ENCODE results near the gene PTPRG. TPM values are rescaled to one million over a fixed set of nuclear protein-coding genes. Genes with fewer than 3 reads are reported as not detected.

PTPRG gene
- total RNA-seq, 2 experiments from 2014 or later = 0.13 to 0.70 TPM

DNA sequence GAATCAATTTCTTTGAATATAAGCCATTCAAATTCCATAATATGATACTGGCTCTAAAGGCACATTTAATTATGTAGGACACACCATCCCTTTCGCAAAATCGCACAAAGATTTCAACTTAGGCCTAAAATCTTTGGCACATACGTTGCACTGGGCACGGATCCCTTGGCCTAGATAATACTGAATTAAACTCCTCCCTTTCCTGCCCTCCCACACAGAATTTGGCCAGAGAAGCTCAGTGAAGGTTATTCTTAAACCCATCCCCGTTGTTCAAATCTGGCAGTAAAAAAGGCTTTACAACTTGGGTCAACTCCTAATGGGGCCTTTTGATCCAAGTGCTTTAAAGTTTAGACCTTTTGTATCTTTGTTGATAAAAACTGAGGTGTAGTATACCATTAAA, 247.2 kb downstream of the PTPRG start:
- ChIA-PET CTCF (ENCODE audit: unreplicated experiment) (no interaction called here), POLR2A (no interaction called here)
- no peak overlapping the region for H3K4me3 ChIP-seq (ENCODE audit: low read depth, low read length, poor library complexity, severe bottlenecking)
- H3K4me1 ChIP-seq (ENCODE audit: insufficient read depth, low read length, poor library complexity, severe bottlenecking) = no peaks in the 10 kb centered on the region
- no peak for DNase-seq (ENCODE audit: low spot score)
- H3K4me2 ChIP-seq (ENCODE audit: low read length) = no peak overlapping the region
- H3K9me3 ChIP-seq (ENCODE audit: low read length) = no peaks in the 10 kb centered on the region
- no peaks in the 10 kb centered on the region for H4K20me1 ChIP-seq (ENCODE audit: insufficient read depth, low read length)
- TF ChIP-seq, protein P1, sequence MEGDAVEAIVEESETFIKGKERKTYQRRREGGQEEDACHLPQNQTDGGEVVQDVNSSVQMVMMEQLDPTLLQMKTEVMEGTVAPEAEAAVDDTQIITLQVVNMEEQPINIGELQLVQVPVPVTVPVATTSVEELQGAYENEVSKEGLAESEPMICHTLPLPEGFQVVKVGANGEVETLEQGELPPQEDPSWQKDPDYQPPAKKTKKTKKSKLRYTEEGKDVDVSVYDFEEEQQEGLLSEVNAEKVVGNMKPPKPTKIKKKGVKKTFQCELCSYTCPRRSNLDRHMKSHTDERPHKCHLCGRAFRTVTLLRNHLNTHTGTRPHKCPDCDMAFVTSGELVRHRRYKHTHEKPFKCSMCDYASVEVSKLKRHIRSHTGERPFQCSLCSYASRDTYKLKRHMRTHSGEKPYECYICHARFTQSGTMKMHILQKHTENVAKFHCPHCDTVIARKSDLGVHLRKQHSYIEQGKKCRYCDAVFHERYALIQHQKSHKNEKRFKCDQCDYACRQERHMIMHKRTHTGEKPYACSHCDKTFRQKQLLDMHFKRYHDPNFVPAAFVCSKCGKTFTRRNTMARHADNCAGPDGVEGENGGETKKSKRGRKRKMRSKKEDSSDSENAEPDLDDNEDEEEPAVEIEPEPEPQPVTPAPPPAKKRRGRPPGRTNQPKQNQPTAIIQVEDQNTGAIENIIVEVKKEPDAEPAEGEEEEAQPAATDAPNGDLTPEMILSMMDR (conservative IDR thresholded peaks at IDR 0.05; ENCODE audit: low read length) = no peak
- no peak overlapping the region for H3K27ac ChIP-seq (ENCODE audit: low read depth, low read length, poor library complexity, severe bottlenecking)
- no peak overlapping the region for H2AFZ ChIP-seq (ENCODE audit: low read length)
- intact Hi-C loops (cut with micrococcal nuclease; ENCODE audit: unreplicated experiment) = no loop called here
- H3K79me2 ChIP-seq (ENCODE audit: insufficient read depth, low read depth, low read length) = no peaks in the 10 kb centered on the region
- H3K9me2 ChIP-seq (ENCODE audit: insufficient read depth, low read length) = no peaks in the 10 kb centered on the region
- BruUV-seq (replicated peaks) = no TSS peak
- H3K36me3 ChIP-seq (ENCODE audit: insufficient read depth, low read length) = no peaks in the 10 kb centered on the region

DNA sequence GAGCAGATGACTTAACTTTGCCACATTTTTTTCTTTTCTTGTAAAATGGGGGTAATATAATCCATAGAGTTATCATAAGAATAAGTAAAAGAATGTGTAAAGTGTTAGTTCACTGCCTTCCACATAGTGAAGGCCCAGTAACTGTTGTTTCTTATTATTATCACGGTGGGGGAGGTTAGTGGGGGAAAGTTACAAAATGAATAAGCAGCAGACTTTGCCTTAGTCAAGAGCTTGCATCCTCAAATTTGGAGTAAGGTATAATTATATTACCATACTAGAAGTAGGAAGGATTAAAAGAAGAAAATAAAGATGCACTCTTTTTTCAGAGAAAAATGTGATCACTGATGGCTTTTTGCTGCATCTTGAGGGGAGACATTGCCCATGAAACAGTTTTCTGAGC, 247.6 kb downstream of the PTPRG start:
- H3K4me1 ChIP-seq (ENCODE audit: insufficient read depth, low read length, poor library complexity, severe bottlenecking) = no peaks in the 10 kb centered on the region
- no peak overlapping the region for H3K27ac ChIP-seq (ENCODE audit: low read depth, low read length, poor library complexity, severe bottlenecking)
- H3K9me2 ChIP-seq (ENCODE audit: insufficient read depth, low read length) = no peaks in the 10 kb centered on the region
- no peaks in the 10 kb centered on the region for H4K20me1 ChIP-seq (ENCODE audit: insufficient read depth, low read length)
- TF ChIP-seq, protein P1 (conservative IDR thresholded peaks at IDR 0.05; ENCODE audit: low read length) = no peak
- no peak for TF ChIP-seq EZH2phosphoT487 (IDR thresholded peaks at IDR 0.05; ENCODE audit: borderline replicate concordance, low read depth, low read length)
- ChIA-PET CTCF (ENCODE audit: unreplicated experiment) (no interaction called here), POLR2A (no interaction called here)
- intact Hi-C loops (cut with micrococcal nuclease; ENCODE audit: unreplicated experiment) = no loop called here
- H3K36me3 ChIP-seq (ENCODE audit: insufficient read depth, low read length) = no peaks in the 10 kb centered on the region
- no peaks in the 10 kb centered on the region for H3K9me3 ChIP-seq (ENCODE audit: low read length)
- no TSS peak for BruUV-seq (replicated peaks)
- no peaks in the 10 kb centered on the region for H3K79me2 ChIP-seq (ENCODE audit: insufficient read depth, low read depth, low read length)
- no peak overlapping the region for H3K4me2 ChIP-seq (ENCODE audit: low read length)
- no peak for DNase-seq (ENCODE audit: low spot score)
- H3K4me3 ChIP-seq (ENCODE audit: low read depth, low read length, poor library complexity, severe bottlenecking) = no peak overlapping the region
- no peak overlapping the region for H2AFZ ChIP-seq (ENCODE audit: low read length)

DNA sequence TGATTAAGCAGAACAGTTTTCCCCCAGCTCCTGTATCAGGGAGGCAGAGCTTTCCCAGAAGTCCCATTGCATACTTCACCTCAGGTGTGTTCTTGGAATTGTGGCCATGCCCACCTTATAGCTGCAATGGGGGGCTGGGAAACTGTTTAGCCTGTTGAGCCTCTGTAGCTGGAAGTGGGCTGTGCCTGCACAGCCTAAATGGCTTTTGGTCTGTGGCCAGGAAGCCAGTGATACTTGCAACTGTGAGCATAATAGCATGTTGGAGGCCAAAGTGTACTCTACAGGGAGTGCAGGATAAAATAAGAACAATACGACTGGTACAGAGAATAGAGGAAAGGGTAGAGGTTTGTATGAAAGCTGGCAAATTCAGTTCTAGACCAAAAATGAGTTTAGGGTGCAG, 248.5 kb downstream of the PTPRG start:
- BruUV-seq (replicated peaks) = no TSS peak
- H3K9me2 ChIP-seq (ENCODE audit: insufficient read depth, low read length) = no peaks in the 10 kb centered on the region
- no peaks in the 10 kb centered on the region for H4K20me1 ChIP-seq (ENCODE audit: insufficient read depth, low read length)
- no peak overlapping the region for H3K4me2 ChIP-seq (ENCODE audit: low read length)
- H3K36me3 ChIP-seq (ENCODE audit: insufficient read depth, low read length) = no peaks in the 10 kb centered on the region
- TF ChIP-seq, protein P1 (conservative IDR thresholded peaks at IDR 0.05; ENCODE audit: low read length) = no peak
- TF ChIP-seq EZH2phosphoT487 (IDR thresholded peaks at IDR 0.05; ENCODE audit: borderline replicate concordance, low read depth, low read length) = no peak
- DNase-seq (ENCODE audit: low spot score) = no peak
- no peaks in the 10 kb centered on the region for H3K4me1 ChIP-seq (ENCODE audit: insufficient read depth, low read length, poor library complexity, severe bottlenecking)
- intact Hi-C loops (cut with micrococcal nuclease; ENCODE audit: unreplicated experiment) = no loop called here
- H3K27ac ChIP-seq (ENCODE audit: low read depth, low read length, poor library complexity, severe bottlenecking) = no peak overlapping the region
- ChIA-PET CTCF (ENCODE audit: unreplicated experiment) (no interaction called here), POLR2A (no interaction called here)
- no peaks in the 10 kb centered on the region for H3K9me3 ChIP-seq (ENCODE audit: low read length)
- H2AFZ ChIP-seq (ENCODE audit: low read length) = no peak overlapping the region
- no peaks in the 10 kb centered on the region for H3K79me2 ChIP-seq (ENCODE audit: insufficient read depth, low read depth, low read length)
- H3K4me3 ChIP-seq (ENCODE audit: low read depth, low read length, poor library complexity, severe bottlenecking) = no peak overlapping the region
